Endothelial cell of umbilical vein (primary cell): Measurements from ENCODE around the gene EVC2. TPM values are rescaled to one million over a fixed set of nuclear protein-coding genes. Genes with fewer than 3 reads are reported as not detected.

ENCODE experiments used
- BruUV-seq: library from RNA; stranded (reverse); fragments of 400-500 nt; replicated peaks from 2 replicates; lab custom pipeline; 2021; lab: Mats Ljungman, UMichigan
- CTCF ChIA-PET: fragments of 300-600, 350-600 bp; sonication (Branson Sonifier 250); formaldehyde crosslinking; loops from one replicate; lab custom pipeline; 2021; ENCODE audit warnings: antibody characterized with exemption, inconsistent platforms; lab: Charles Lee
- POLR2A ChIA-PET: fragments of 300-600, 350-600 bp; sonication (Branson Sonifier 250); formaldehyde crosslinking; loops from one replicate; lab custom pipeline; 2021; ENCODE audit warnings: antibody characterized with exemption, inconsistent platforms; lab: Charles Lee
- DNase-seq: peaks from one replicate; pipeline ENCODE4 v3.0.0-alpha.2; 2011; ENCODE audit warnings: low read depth, low spot score
- FAIRE-seq: peaks from 2 replicates; lab custom pipeline; 2011; peaks lifted over from hg19 to GRCh38; lab: Jason Lieb, UNC
- H2AFZ ChIP-seq: 2 replicates; pipeline ENCODE4 v1.6.0; 2012; ENCODE audit warnings: low read depth, low read length, control low read depth, inconsistent platforms
- H3K27ac ChIP-seq: 2 replicates; pipeline ENCODE4 v1.5.1; 2011; ENCODE audit warnings: low read depth, mild to moderate bottlenecking, control low read depth, low read length, moderate library complexity; ENCODE audit not compliant: insufficient read depth
- H3K27me3 ChIP-seq, 2 experiments: 2 replicates each; pipeline versions ENCODE4 v1.6.0 to v1.6.1; 2011; ENCODE audit warnings: low read length in 2 of 2, mixed read lengths in 1 of 2; ENCODE audit not compliant: control insufficient read depth in 2 of 2, insufficient read depth in 2 of 2
- H3K36me3 ChIP-seq, 2 experiments: 2 replicates in 1 of 2; 3 replicates in 1 of 2; pipeline ENCODE4 v1.5.1; 2011; ENCODE audit warnings: low read length in 2 of 2, mild to moderate bottlenecking in 1 of 2, moderate library complexity in 1 of 2; ENCODE audit not compliant: control insufficient read depth in 2 of 2, insufficient read depth in 2 of 2; ENCODE audit errors: extremely low read depth in 1 of 2
- H3K4me1 ChIP-seq: 3 replicates; pipeline ENCODE4 v1.5.1; 2011; ENCODE audit warnings: mild to moderate bottlenecking, low read length; ENCODE audit not compliant: control insufficient read depth, insufficient read depth; ENCODE audit errors: extremely low read depth
- H3K4me2 ChIP-seq: 2 replicates; pipeline ENCODE4 v1.6.1; 2011; ENCODE audit warnings: low read length, control low read depth, mixed read lengths; ENCODE audit not compliant: insufficient read depth
- H3K4me3 ChIP-seq, 3 experiments: fragments of 200-600 bp in 1 of 3; sonication (generic), shearing (Covaris generic) in 1 of 3; replicated peaks in 1 of 3; 2 replicates each; pipeline ENCODE4 v1.5.1; 2011 to 2016; ENCODE audit warnings: control low read depth in 3 of 3, low read length in 3 of 3, mild to moderate bottlenecking in 2 of 3, inconsistent platforms in 1 of 3, low read depth in 1 of 3, moderate library complexity in 1 of 3; ENCODE audit not compliant: insufficient read depth in 1 of 3
- H3K79me2 ChIP-seq: 2 replicates; pipeline ENCODE4 v1.6.0; 2012; ENCODE audit warnings: low read length, inconsistent platforms; ENCODE audit not compliant: control insufficient read depth, insufficient read depth
- H3K9ac ChIP-seq: replicated peaks from 2 replicates; pipeline ENCODE3; 2011; ENCODE audit warnings: low read length, control low read depth; ENCODE audit not compliant: insufficient read depth; ENCODE audit errors: extremely low read depth
- H3K9me1 ChIP-seq: replicated peaks from 3 replicates; pipeline ENCODE4 v1.6.0; 2011; ENCODE audit warnings: mild to moderate bottlenecking, low read length; ENCODE audit not compliant: control insufficient read depth, insufficient read depth; ENCODE audit errors: extremely low read depth
- H3K9me3 ChIP-seq: replicated peaks from 2 replicates; pipeline ENCODE4 v1.5.1; 2012; ENCODE audit warnings: low read length, inconsistent platforms; ENCODE audit not compliant: control insufficient read depth, insufficient read depth
- H4K20me1 ChIP-seq: replicated peaks from 2 replicates; pipeline ENCODE3; 2011; ENCODE audit warnings: mild to moderate bottlenecking, low read length; ENCODE audit not compliant: control insufficient read depth, insufficient read depth; ENCODE audit errors: extremely low read depth
- CTCF ChIP-seq, 2 donors: IDR thresholded peaks; 1 replicate in 1 of 2; 2 replicates in 1 of 2; pipeline ENCODE4 v1.5.1; 2011; ENCODE audit warnings: low read length in 2 of 2, mild to moderate bottlenecking in 2 of 2, moderate library complexity in 2 of 2, control low read depth in 1 of 2, inconsistent platforms in 1 of 2, low read depth in 1 of 2; ENCODE audit not compliant: insufficient read depth in 1 of 2; ENCODE audit errors: extremely low read depth in 1 of 2
- EZH2 ChIP-seq: IDR thresholded peaks from 2 replicates; pipeline ENCODE4 v1.6.1; 2012; ENCODE audit warnings: borderline replicate concordance, low read depth, mild to moderate bottlenecking, moderate library complexity, low read length, inconsistent platforms; ENCODE audit not compliant: severe bottlenecking
- FOS ChIP-seq: IDR thresholded peaks from 2 replicates; pipeline ENCODE4 v1.6.1; 2011; ENCODE audit warnings: mild to moderate bottlenecking, low read length, moderate library complexity, borderline replicate concordance; ENCODE audit not compliant: insufficient read depth
- GATA2 ChIP-seq: IDR thresholded peaks from 2 replicates; pipeline ENCODE4 v1.7.0; 2011; ENCODE audit warnings: low read depth, mild to moderate bottlenecking, moderate library complexity, mixed read lengths, low read length; ENCODE audit not compliant: insufficient read length, insufficient read depth
- JUN ChIP-seq: IDR thresholded peaks from 2 replicates; pipeline ENCODE4 v1.6.1; 2011; ENCODE audit warnings: borderline replicate concordance, low read depth; ENCODE audit not compliant: insufficient read length, insufficient read depth
- MAX ChIP-seq: IDR thresholded peaks from 2 replicates; pipeline ENCODE4 v1.6.1; 2011; ENCODE audit not compliant: insufficient read depth, insufficient read length
- MYC ChIP-seq: IDR thresholded peaks from one replicate; pipeline ENCODE4 v1.6.1; 2011; ENCODE audit warnings: mild to moderate bottlenecking, low read depth, low read length
- POLR2A ChIP-seq: IDR thresholded peaks from 2 replicates; pipeline ENCODE4 v1.6.1; 2012; ENCODE audit warnings: low read depth, mild to moderate bottlenecking, control low read depth, low read length
- POLR2AphosphoS5 ChIP-seq: IDR thresholded peaks from 2 replicates; pipeline ENCODE4 v1.6.1; 2012; ENCODE audit warnings: low read depth, mild to moderate bottlenecking, control low read depth, low read length, moderate library complexity; ENCODE audit not compliant: insufficient read depth
- dilution Hi-C: fragments of 300-500 bp; cut with MboI; formaldehyde crosslinking; loops from one replicate; pipeline ENCODE4 v1.15.0; 2019; ENCODE audit warnings: low sequenced_read_pairs; ENCODE audit not compliant: extremely low pct_ligation_motif_present
- intact Hi-C: fragments of 100-400 bp; cut with micrococcal nuclease; formaldehyde crosslinking; loops from one replicate; pipeline ENCODE4 v1.10.0; 2022
- polyA plus RNA-seq, 4 experiments: library from polyadenylated mRNA; depleted of rRNA in 3 of 4; stranded (reverse) in 3 of 4; unstranded in 1 of 4; fragments of >200 nt; gene quantifications; 2 replicates each; pipeline versions ENCODE4 v1.2.1 to v1.2.3, GENCODE V29; 2011 to 2012; ENCODE audit warnings: missing spikeins in 1 of 4
- total RNA-seq: library from RNA; stranded (reverse); gene quantifications from 2 replicates; pipeline ENCODE4 v1.2.3, GENCODE V29; 2021

EVC2 gene
- total and polyA plus RNA-seq, 2 donors (not counting 3 experiments of a cell fraction or from before 2014, with no cell fraction given) = 1.7 to 8.8 TPM

GRCh38 chr4:5639556-5639955, 68.8 kb downstream of the EVC2 start:
- TF ChIP-seq CTCF (IDR thresholded peaks at IDR 0.05; ENCODE audit: extremely low read depth in 1 of 2, insufficient read depth in 1 of 2, low read depth in 1 of 2, low read length in 2 of 2) (no peak), FOS (no peak), JUN (no peak), EZH2 (no peak), POLR2AphosphoS5 (no peak), MAX (no peak), GATA2 (no peak), MYC (no peak), POLR2A (no peak)
- no peak for FAIRE-seq
- Histone ChIP-seq H3K27me3 (no peaks in the 10 kb centered on the region), H3K79me2 (no peaks in the 10 kb centered on the region), H4K20me1 (no peaks in the 10 kb centered on the region), H3K27ac (no peak overlapping the region), H3K4me3 (no peak overlapping the region), H3K4me1 (no peaks in the 10 kb centered on the region), H3K9me3 (no peaks in the 10 kb centered on the region), H3K9ac (no peak overlapping the region), H2AFZ (no peak overlapping the region), H3K36me3 (peaks cover 4 to 10% of the 10 kb centered on the region in 2 experiments), H3K9me1 (no peaks in the 10 kb centered on the region), H3K4me2 (no peak overlapping the region)
- DNase-seq = no peak
- intact Hi-C loops (loop anchor here (10.0 kb wide), 1 partner anchor 155 kb away; no protein-coding TSS in a partner anchor), dilution Hi-C loops (no loop called here)
- ChIA-PET POLR2A (no interaction called here), CTCF (interaction anchor here (0.9 kb wide), 1 partner anchor 14 kb away, joined by 3 read pairs; no protein-coding TSS in a partner anchor)
- BruUV-seq = no TSS peak
